KG1 (cell line): ENCODE results near the gene CPXM2.
A peak's percentile ranks its signal among the peaks of the same experiment; 100 is the strongest.

Source experiments
- DNase-seq: peaks from one replicate; lab custom pipeline; 2025; lab: John Stamatoyannopoulos, UW

CPXM2 gene

DNA sequence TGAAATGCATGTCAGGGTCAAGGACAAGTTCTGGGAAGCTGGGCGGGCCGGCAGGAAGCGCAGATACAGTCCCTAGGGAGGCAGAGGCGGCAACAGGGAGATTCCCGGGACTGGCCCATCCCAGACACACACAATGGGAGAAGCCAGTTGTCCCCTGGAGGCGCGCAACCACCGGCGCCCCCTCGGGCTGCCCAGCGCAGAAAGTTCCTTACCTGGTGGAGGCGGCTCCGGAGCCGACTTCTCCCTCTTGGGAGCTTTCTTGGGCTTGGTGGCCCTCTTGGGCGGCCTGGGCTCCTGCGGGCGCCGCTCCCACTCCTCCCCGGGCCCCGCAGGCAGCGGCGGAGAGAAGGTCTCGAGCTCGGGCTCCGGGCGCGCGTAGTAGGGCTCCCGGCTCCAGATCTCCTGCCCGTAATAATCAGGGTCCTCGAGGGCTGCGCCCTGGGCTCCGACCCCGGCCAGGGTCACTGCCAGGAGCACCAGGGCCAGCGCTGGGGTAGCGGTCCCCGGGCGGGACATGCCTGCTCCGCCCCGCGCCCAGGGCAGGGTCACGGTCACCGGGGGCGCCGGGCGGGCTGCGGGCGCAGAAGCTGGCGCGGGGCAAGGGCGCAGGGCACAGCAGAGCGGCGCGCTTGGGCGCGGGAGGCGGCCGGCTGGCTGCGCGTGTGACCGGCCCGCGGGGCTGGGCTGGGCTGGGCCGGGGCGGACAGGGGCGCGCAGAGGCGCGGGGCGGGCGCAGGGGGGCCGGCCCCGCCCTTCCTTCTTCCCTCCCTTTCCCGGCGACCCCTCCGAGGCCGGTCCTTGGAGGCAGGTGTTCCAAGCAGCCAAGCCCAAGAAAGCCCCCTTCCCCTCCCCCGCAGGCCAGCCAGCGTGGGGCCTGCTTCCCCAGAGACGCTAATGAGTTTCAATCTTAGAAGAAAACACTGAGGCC lies at the start of gene CPXM2:
TSS of gene CPXM2 (minus strand) at position 664 of the 928 bp plus-strand sequence. CDS start at position 516, 148 bp downstream.
- DNase-seq, result no peak

- no peak for DNase-seq
Measured at GRCh38 chr10:123939591-123939990, 48.0 kb upstream of the CPXM2 start.

GRCh38 chr10:123938890-123939289 lies 47.3 kb upstream of the CPXM2 start:
- no peak for DNase-seq

GRCh38 chr10:123936426-123936825 lies 44.8 kb upstream of the CPXM2 start:
- no peak for DNase-seq

- DNase-seq, result no peak
Measured at GRCh38 chr10:123935680-123936079, 44.1 kb upstream of the CPXM2 start.

DNA sequence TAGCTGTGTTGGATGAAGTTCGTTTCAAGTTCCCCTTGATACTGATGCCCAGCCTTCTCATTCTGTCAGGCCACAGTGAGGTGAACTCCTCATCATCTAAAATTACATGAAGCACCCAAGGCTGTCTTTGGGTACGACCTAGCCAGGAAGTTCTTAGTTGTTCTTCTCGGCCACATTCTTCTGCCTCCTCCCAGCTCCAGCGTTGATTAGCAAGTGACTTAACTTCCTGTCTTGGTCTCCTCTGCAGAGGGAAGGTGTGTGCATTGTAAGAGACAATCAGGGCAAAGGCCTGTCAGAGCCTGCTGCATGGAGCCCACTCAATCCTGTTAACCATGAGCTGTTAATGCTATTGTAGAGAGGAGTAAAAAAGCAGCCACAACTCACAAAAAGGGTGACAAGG lies 43.2 kb upstream of the CPXM2 start:
- no peak for DNase-seq

DNA sequence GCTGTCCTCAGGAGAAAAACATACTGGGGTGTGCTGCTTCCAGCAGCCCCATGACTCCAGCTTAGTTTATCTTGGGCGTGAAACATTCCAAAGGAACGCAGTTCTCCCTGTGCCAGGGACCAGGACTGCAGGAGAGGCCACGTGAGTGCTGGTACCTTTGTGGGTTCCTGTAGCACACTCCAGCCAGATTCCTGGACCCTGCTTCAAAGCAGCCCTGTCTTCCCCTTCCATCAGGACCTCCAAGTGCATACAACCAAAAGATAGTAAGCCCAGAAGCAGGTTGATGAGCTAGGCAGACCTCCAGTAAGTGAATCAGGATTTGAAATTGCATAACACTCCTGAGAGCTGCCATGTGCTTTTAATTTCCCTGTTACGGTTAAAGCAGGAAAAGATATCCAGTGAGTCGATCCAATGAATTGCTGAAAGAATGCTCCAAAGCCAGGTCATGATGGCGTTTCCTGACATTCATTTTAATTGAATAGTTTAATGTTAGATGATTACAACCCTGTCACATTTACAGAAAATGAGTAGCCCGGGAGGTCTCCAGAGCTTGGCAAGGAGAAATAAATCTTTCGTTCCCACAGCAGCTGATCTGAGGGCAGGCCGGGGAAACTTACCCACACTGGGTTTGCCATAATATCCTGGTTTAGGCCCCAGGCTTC lies 38.9 kb upstream of the CPXM2 start:
- no peak for DNase-seq

DNA sequence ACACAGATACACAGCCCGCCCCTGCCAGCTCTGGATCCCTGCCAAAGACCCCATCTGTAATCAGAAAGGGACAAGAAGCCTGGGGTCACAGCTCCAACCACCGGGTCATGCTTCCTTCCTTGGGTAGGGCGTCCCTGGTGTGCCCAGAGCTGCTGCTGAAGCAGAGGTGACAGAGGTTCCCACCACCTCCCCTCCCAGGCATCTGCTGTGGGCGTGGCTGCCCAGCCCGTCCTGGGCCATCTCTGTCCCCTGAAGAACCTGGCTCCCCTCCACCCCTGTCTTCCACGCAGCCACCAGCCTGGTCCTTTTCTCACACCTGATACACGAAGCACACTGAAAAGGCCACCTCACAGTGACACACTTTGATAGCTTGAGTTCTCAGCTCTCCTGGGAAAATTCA lies 38.2 kb upstream of the CPXM2 start:
- DNase-seq, result no peak

DNA sequence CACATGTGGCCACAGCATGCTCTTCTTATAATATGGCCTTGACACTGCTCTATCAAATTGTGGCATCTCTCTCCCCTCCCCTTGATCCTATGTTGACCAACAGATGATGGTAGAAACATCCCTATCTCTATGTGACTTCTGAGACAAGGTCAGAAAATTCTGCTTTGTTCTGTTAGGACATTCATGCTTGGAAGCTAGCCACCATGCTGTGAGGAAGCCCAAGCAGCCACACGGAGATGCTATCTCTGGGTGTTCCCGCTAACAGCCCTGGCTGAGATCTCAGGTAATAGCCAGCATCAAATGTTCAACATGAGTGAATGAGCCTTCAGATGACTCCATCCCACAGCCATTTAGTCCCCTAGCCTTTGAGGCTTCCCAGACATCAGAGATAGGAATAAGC lies 36.8 kb upstream of the CPXM2 start:
- no peak for DNase-seq

DNA sequence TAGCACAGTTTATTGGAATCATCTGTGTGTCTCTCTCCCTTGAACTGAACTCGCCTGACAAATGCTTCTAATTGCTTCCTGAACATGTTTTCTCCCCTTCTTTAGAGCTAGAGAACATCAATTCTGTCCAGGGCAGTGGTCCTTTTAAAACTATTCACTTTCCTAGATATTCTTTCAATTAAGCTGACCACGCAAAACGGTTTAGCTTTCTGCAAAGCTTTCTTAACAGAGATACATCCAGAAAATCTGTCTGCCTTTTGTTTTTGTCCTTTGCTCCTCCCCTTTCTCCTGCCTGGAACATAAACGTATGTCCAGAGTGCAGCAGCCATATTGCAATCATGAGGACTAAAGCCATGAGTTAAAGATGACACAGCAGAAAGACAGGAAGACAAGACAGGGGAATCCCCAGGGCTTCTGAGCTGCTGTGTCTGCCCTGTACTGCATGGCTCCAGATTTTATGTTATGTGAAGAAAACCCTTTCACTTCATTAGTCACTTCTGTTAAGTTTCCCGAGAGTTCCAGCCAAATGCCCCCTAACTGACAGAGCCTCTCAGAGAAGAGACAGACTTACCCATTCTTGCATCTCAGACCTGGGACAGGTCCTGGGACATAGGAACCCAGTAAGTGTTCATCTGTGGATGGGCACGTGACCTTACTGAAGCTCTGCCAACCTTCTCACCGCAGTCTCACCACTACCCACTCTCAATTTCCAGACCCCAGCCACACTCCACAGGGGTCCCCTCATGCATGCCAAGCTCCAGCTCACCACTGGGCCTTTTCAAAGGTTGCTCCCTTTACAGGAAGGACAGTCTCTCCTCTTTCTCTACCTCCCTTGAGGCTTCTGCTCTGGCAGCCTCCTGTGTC lies 35.0 kb upstream of the CPXM2 start:
- no peak for DNase-seq

DNA sequence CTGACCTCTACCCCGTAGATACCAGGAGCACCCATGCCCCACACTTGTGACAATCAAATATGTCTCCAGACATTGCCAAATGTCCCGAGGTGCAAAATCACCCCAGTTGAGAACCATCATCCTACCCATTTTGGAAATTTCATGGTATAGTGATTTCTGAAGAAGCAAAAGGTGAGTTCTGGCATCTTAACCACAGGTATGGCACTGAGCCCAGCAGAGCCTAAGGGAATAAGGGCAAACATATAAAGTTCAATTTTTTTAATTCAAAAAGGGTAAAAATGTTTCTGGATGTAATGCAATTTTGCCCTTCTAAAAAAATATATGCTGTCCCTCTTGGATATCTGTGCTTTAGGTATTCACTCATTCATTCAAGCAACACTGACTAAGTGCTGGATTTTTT lies 30.5 kb upstream of the CPXM2 start:
- no peak for DNase-seq

GRCh38 chr10:123916775-123917174 lies 25.2 kb upstream of the CPXM2 start:
- DNase-seq, result no peak

- peak; percentile 4 for DNase-seq
Measured at GRCh38 chr10:123913688-123914268, 22.2 kb upstream of the CPXM2 start.

DNA sequence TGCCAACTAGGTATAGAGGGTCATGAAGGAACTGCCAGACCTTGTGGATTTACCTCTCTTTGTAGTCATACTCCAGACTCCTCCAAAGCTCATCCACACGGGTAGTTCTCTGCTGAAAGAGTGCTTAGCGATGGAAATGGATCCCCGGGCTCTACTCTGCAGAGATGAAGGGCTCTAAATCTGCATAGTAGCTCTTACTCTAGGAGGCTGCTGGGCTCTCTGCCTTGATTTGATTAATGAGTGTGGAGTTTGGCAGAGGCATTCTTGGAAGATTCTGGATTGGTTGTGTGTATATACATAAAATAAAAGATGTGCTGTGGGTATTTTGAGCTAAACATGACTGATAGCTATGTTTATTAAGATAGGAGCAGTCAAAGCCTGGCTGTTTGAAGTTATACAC lies 21.3 kb upstream of the CPXM2 start:
- no peak for DNase-seq

DNA sequence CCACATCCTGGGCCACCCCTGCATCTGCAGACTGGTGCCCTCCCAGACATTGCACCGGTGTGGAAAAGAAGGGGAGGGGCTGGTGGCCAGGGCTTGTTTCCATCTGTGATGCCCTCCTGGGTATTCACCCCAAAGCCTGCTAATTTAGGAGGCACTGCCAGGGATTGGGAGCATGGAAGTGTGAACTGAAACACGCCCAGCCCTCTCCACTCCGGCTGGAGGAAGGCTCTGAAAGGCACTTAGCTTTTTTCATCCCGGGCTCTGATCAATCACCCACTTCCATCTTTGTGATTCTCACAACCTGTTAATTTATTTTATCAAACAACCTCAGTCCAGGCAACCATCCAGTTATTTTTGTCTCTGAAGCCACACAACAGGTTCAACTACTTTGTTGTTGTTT lies 20.9 kb upstream of the CPXM2 start:
- DNase-seq, result no peak

- DNase-seq, result no peak
Measured at GRCh38 chr10:123911866-123912265, 20.3 kb upstream of the CPXM2 start.

DNA sequence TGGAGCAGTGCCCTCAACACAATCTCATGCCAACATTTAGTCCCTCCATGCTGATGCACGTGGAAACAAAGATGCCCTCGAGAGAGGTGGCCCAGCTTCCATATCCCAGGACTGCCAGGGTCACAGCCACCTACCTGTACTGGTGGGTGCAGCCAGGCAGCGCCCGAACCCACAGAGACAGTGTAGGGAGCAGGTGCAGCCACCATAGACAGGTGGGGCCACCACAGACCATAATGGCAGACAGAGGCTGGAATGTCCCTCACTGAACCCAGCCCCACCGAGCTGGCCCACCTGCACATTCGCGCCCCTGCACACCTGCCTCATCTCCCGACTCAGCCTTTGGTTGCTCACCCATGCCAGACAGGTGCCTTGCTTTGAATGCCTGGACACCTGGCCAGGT lies 18.3 kb upstream of the CPXM2 start:
- DNase-seq, result no peak

GRCh38 chr10:123909426-123909825 lies 17.8 kb upstream of the CPXM2 start:
- no peak for DNase-seq

DNA sequence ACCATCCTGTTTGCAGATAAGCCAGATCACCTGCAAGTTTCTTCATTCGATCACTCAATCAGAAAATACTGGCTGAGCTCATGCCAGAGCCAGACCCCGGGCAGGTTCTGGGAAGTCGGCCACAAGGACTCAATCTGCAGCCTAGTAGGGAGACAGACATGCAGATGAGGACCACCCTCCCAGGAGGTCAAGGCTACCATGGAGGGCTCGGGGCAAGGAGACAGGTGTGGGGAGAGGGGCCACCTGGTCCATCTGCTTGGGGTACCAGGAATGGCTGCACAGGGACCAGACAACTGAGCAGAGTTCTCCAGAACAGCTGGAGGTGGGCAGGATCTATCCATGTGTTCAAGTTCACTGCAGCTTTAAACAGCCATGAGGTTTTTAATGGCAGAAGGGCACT lies 16.8 kb upstream of the CPXM2 start:
- no peak for DNase-seq

DNA sequence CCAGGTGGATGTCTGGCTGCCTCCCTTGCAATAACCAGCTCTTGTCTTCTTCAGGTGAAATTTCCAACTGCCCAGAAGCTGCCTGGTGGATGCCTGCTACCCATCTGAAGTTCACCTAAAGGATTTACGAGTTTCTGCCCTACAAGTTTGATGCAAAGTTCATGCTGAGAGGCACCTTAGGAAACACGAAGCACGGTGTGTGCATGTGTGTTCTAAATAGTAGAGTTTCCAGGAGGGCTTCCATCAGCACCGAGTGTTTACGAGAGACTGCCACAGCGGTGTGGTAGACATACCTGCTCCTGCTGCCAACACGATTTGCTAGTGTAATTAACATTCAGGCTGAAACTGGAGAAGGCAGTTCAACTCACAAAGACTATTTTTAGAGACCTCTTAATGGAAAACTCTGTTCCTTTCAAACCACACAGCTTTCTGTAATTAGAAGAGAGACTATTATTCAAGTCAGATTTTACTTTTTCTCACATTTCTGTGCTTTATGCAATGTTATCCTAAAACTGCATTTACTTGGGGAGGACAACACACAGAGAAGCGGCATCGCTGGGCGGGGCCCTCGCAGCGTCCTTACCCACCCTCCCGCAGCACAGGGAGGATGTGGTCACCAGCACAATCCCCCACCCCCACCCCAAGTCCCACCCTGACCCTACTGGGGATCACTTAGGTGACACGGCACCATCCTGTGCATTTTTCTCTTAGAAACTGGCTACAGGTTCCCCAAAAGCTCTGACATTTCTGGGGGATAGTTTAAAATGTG lies 15.5 kb upstream of the CPXM2 start:
- DNase-seq, result no peak

DNA sequence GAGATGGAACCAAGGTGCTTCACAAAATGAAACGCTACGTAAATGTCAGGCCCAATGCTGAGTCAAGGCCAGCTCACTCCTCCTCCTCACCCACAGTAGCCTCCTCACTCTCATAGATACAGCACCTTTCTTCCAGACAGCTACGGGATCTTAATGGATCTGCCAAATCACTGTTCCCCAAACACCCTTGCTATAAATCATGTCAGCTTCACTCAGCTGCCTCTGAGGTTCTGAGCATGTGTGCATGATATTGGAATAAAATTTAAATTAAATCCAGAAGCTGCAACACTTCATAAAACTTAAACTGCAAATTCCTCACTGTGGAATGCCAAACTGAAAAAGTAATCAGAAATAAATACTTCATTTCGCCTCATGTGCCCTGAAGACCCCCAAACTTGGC lies 14.7 kb upstream of the CPXM2 start:
- no peak for DNase-seq
